Stimulated activated CD8-positive, alpha-beta memory T cell treated with anti-CD3 and anti-CD28 coated beads, Interleukin-15, amount 100 ng/mL, for 4 hours (primary cell): ENCODE data around the gene IL6.

Source experiments
- DNase-seq, 2 donors: peaks; one replicate each; pipeline ENCODE4 v3.0.0-alpha.2; 2020; ENCODE audit warnings: low read depth in 2 of 2

Gene IL6

DNA sequence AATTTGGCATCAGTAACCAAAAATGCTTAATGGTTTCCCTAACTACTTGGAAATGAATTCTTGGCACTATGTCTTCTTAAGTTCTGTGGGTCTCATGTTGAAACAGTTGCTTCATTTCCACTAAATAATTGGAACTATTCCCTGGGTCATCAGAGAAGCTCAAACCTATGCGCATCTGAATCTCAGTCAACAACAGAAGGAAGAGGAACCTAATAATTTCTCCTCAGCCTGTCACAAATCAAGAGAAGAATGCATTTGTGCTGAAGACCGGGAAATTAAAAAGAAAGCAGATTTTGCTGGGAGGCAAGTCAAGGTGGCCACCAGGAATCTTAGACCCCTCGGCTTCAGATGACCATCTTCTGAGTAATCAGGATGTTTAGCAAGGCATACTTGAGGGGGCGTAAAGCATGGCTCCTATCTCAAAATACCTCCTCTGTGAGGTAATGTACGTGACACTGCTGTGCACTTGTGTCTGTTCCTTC is 54.3 kb downstream of the IL6 start:
- no peak for DNase-seq
